ENCODE results near the gene HPCAL1.
"Not testable (repeated sequence)": the region's sequence is repeated elsewhere in the genome, so short reads cannot be mapped to it uniquely, and the experiment has no call there.

HPCAL1 gene

GRCh38 chr2:10302479-10303180, at the start of gene HPCAL1:
Gene HPCAL1, plus strand, starts transcription at chr2:10302904. Its CDS starts 116,854 bp downstream, at chr2:10419758.
- peak; percentile 63 for DNase-seq

DNA sequence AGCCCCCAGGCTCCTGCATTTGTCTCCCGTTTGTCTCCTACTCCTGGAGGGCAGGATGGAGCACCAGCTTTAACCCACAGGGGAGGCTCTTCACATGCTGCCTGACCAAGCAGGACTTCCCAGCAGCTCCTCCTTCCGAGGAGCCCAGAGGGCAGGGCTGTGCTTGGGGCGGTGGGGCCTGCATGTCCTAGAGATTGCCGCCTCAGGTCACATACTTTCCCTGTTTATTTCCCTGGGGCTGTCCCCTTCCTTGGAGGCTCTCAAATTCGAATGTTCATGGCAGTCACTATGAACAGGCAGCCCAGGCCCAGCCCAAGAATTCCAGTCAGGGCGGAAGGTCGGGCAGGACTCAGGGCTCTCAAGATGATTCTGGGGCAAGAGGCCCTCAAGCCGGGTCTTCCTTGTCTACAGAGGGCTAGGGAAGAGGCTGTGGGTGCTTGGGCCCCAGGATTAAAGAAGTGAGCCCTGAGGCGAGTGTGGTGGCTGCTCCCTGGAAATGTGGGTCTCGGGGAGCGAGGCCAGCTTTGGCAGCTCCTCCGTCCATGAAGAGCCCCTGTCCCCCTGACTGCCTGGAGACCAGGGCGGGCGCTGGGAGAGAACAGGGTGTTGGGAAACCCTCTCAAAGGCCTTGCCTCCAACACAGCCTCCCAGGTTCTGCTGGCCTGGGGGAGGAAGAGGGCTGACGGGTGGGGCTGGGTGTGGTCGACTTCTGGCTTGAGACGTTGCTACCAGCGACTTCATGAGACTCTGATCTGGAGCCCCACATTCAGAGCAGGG, 48.9 kb upstream of the HPCAL1 start:
- DNase-seq = no peak

GRCh38 chr2:10254373-10255188, 48.1 kb upstream of the HPCAL1 start:
- DNase-seq = no peak

DNA sequence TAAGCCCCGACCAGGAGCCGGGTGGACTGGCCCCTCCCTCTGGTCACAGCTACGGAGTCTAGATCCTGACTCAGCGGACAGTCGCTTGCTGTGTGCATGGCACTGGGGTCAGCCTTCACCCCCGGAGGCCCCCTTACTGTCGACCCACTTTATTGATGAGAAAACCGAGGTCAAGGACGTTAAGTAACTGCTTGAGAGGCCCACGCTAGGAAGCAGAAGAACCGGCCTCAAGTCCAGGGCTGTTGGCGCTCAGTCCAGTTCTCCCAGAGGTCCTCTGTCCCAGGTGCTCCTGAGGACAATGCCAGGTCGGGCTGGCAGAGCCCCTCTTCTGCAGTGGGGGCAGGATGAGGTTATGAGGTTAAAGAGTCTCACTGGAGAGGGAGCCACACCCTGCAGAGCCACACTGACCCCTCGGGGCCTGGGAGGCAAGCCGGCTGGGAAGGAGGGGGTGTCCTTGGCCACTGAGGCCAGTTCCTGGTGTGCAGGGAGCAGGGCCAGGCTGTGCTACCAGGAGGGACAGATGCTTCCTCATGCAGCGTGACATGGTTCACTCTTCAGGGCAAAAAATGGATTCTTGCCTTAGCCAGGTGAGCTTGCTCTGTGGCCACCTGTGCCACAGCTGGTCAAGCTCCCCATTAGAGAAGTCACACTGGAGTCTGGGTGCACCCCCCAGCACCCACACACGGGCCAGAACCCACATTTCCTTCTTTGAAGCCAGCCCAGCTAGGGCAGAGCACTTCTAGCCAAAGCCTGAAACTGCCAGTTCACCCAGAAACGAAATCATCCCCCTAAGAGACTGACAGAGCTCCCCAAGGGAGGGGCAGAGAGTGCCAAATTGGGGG, 47.3 kb upstream of the HPCAL1 start:
- DNase-seq = no peak

DNA sequence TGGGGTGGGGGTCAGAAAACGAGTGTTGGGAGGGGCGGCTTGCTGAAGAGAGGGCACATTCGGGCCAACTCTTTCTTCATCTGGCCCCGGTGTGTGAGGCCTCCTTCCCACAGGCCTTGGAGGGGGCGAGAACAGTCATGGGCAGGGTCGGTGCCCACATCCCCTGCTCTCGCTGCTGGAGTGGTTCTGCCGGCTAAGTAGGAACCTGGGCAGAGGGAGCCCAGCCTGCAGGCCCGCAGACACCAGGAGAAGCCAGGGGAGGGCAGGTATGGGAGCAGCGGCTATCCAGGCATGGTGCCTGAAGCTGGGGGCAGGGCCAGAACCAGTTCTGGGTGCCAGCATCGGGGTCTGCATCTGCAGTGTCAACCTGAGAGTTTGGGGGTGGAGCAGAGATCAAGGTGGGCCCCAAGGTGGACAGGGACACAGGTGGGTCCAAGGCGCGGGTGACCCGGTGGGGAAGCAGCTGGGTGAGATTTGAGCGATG, 46.6 kb upstream of the HPCAL1 start:
- DNase-seq = no peak

- DNase-seq = no peak
These were observed 46.1 kb upstream of the HPCAL1 start for GRCh38 chr2:10256515-10257031.

GRCh38 chr2:10257036-10257435, 45.7 kb upstream of the HPCAL1 start:
- DNase-seq = no peak

GRCh38 chr2:10257500-10258147, 45.1 kb upstream of the HPCAL1 start:
- DNase-seq = no peak

DNA sequence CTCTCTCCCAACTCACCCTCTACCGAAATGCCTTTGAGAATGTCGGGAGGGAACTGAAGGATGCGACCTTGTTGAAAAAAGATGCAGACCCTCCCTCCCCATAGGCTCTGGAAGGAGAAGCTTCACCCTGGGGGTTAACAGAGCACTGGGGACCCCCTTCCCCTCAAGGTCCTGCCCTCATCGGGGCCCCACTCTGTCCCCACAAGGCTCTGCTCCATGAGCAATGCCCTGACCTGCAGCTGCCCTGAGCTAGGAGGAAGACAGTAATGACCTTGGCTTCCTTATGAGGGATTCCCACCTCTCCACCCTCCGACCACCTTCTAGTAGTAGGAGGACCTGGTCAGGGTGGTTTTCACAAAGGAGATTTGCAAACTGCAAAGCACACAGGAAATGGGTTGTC, 44.4 kb upstream of the HPCAL1 start:
- DNase-seq = no peak

DNA sequence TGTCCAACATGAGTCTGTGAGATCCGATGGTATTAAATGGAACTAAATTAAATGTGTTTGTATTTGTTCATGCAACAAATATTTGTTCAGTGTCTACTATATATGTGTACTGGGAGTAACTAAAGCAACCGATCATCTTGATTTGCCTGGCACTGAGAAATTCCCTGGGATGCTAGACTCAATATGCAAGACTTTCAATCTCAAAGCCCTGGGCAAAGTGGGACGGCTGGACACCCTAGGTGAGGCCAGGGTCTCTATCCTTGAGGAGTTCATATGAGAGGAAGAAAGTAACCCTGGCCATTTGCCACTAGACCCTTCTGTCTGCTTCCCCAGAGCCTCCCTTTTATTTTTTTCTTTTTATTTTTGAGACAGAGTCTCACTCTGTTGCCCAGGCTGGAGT, 44.0 kb upstream of the HPCAL1 start:
- no peak for DNase-seq

DNA sequence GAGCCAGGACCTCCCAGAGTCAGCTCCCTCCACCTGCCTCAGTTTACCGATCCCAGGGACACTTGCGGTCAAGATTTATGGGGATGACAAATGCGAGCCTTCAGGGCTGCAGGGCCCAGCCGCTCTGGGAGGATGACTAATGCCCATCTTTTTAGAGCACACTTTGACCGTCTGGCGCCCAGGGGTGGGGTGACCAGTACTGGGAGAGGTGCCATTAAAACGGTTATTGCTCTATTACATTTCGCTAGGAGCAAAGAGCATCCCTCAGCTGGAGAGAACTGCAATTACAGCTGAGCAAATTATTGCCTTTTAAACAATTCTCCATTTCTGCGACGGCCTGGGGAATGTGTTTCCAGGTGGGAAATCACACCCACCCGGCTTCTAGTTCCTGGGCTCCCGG, 42.6 kb upstream of the HPCAL1 start:
- no peak for DNase-seq

- not testable (repeated sequence) for DNase-seq
These were observed 39.2 kb upstream of the HPCAL1 start for GRCh38 chr2:10263526-10263925.

- no peak for DNase-seq
These were observed 38.0 kb upstream of the HPCAL1 start for GRCh38 chr2:10264506-10265328.

DNA sequence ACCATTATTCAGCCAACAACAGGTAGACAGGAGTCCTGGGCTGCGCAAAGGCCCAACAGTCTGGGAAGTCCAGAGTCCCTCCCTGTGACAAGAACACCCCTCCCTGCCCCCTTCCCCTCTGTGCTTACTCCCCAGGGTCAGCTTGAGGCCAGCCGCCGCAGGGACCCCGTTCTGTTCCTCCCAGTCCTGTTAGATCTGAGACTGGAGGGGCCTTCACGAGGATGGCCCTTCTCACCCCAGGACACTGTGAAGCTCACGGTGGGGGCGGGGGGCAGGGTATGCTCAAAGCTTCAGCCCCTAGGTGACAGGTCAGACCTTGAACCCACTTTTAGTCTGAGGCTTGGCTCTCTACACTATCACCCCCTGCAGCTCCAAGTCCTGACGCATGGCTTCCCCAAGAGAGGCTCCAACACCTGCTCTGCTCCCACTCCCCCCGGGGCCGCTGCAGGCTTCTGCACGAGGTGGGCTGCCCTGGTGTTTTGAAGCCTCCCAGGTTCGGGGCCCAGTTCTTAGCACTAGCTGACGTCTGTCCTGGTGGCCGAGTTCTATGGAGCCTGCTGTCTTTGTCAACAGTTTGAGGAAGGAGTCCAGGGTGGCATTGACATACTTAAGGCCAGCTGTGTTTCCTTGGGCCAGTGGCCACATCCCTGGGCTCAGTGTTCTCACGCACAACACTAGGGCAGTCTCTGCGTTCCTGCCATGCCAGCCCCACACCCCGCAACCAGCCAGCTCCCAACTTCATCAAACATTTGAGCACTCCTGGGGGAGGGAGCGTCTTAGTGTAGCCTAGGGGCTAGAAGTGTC, 37.2 kb upstream of the HPCAL1 start:
- DNase-seq = no peak

GRCh38 chr2:10266133-10266620, 36.5 kb upstream of the HPCAL1 start:
- no peak for DNase-seq

DNA sequence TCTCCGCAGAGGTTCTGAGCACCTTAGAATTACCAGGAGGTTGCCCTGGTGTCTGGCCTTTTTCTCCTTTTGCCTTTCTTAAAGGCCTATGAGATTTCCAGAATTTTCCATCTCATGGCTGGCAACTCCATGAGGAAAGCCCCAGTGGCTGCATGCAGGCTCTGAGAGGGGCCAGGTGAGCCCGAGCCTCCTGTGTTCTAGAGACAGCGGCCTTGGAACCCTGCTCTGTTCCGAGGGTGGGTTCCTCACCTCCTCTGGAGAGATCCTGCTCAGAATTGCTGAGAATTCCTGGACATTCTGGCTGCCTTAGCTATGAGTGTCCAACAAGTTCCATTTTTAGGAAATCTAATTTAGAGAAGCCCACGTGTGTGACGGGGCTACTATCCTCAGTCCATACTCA, 35.7 kb upstream of the HPCAL1 start:
- no peak for DNase-seq

DNA sequence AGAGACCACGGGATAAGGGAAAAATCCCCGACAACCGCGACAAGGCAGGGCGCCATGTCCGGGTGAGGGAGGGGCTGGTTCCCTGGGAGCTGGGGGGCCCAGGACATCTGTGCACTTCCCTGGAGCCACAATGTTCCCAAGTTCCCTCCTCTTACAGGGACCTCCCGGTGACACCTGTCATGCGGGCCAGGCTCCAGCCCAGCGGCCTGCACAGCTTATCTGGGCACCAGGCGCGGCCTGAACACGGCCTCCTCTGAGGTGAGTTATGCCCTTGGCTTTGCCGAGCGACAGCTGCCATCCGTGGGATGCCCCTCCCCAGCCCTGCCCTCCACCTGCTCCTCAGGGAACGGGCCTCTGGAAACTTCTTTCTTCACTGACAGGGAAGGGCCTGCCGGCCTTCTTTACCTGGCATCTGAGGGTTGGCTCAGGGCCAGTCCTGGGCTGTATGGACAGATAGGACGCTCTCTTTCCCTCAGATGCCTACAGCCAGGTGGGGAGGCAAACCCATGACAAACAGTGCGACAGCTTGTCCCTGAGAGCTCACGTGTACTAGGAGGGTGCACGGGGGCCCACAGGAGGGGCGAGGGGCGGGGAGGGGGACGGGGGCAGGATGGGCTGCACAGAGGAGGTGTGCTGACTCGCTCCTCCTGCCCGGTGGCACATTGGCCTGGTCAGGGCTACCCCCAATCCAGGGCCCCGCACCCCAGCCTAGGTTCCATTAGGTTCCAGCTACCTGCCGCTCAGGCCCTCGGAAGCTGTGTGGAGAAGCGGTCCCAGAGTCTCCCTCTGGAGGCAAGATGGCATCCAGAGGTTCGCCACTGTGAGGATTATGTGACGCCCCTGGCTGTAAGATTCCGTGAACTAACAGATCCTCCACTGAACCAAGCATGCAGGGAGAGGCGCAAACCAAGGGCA, 34.9 kb upstream of the HPCAL1 start:
- DNase-seq = no peak

- no peak for DNase-seq
These were observed 33.4 kb upstream of the HPCAL1 start for GRCh38 chr2:10269291-10269690.
